MCF 10A (cell line): ENCODE measurements around the gene APOB. TPM values are rescaled to one million over a fixed set of nuclear protein-coding genes. Genes with fewer than 3 reads are reported as not detected.

Experiments
- BruUV-seq: library from RNA; stranded (reverse); fragments of 400-500 nt; replicated peaks from 2 replicates; lab custom pipeline; 2021; lab: Mats Ljungman, UMichigan
- CTCF ChIA-PET: fragments of 300-600 bp; sonication (Branson Sonifier 250); formaldehyde crosslinking; extraction: SDS; loops from one replicate; lab custom pipeline; 2021; ENCODE audit warnings: antibody characterized with exemption, inconsistent platforms; lab: Yijun Ruan, JAX
- POLR2A ChIA-PET: fragments of 300-600, 350-650 bp; sonication (Branson Sonifier 250); formaldehyde crosslinking; extraction: SDS; loops from one replicate; lab custom pipeline; 2020; ENCODE audit warnings: antibody characterized with exemption, inconsistent platforms; lab: Yijun Ruan, JAX
- DNase-seq: peaks from one replicate; pipeline ENCODE4 v3.0.0-alpha.2; 2018; ENCODE audit not compliant: unreplicated experiment
- H3K27ac Mint-ChIP-seq: one replicate; pipeline ENCODE4 v1.8.0; 2022; ENCODE audit warnings: mild to moderate bottlenecking, low read depth, mixed read lengths; ENCODE audit not compliant: unreplicated experiment
- H3K27me3 Mint-ChIP-seq: one replicate; pipeline ENCODE4 v1.8.0; 2022; ENCODE audit warnings: mixed read lengths; ENCODE audit not compliant: insufficient read depth, unreplicated experiment
- H3K36me3 Mint-ChIP-seq: one replicate; pipeline ENCODE4 v1.8.0; 2022; ENCODE audit warnings: mild to moderate bottlenecking, moderate library complexity, mixed read lengths; ENCODE audit not compliant: insufficient read depth, unreplicated experiment
- H3K4me1 Mint-ChIP-seq: one replicate; pipeline ENCODE4 v1.8.0; 2022; ENCODE audit warnings: mixed read lengths; ENCODE audit not compliant: insufficient read depth, unreplicated experiment
- H3K4me3 Mint-ChIP-seq: one replicate; pipeline ENCODE4 v1.8.0; 2022; ENCODE audit warnings: mild to moderate bottlenecking, moderate library complexity, mixed read lengths; ENCODE audit not compliant: unreplicated experiment
- H3K9me3 Mint-ChIP-seq: one replicate; pipeline ENCODE4 v1.8.0; 2022; ENCODE audit warnings: mixed read lengths; ENCODE audit not compliant: unreplicated experiment
- intact Hi-C: fragments of 100-400 bp; cut with micrococcal nuclease; formaldehyde crosslinking; loops from 2 replicates; pipeline ENCODE4 v1.14.1; 2022
- total RNA-seq: library from RNA; stranded (reverse); gene quantifications from 2 replicates; pipeline ENCODE4 v1.2.3, GENCODE V29; 2022
- TF ChIP-seq, protein P1 (sequence below): fragments of 200-600 bp; IDR thresholded peaks from one replicate; pipeline ENCODE4 v1.8.0; 2022; ENCODE audit warnings: antibody characterized with exemption, mild to moderate bottlenecking; ENCODE audit not compliant: unreplicated experiment

The APOB gene
- total RNA-seq, 1 experiment from 2014 or later, result not detected

DNA sequence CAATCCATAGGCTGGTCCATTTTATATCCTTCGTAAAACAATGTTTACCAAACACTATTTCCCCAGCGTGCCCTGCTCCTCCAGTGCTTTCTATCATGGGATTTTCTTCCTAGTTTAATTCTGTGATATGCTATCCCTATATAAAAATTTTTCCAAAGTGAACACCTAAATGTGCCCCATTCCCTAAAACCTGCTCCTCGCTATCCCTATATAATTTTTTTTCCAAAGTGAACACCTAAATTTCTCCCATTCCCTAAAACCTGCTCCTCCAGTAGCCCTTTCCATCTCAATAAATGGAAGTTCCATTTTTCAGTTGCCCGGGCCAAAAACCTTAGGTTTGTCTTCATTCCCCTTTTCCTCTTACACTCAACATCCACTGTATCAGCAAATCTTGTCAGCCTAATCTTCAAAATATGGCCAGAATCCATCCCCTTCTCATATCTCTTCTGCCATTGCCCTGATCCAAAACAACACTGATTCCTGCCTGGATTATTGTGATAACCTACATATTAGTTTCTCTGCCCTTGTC is 26.1 kb downstream of the APOB start:
- DNase-seq, result no peak
- H3K36me3 Mint-ChIP-seq, result no peaks in the 10 kb centered on the region
- H3K4me1 Mint-ChIP-seq, result no peaks in the 10 kb centered on the region
- H3K9me3 Mint-ChIP-seq, result no peaks in the 10 kb centered on the region
- H3K4me3 Mint-ChIP-seq, result no peak overlapping the region
- BruUV-seq, result no TSS peak
- peaks cover 32% of the 10 kb centered on the region for H3K27me3 Mint-ChIP-seq
- CTCF ChIA-PET, result no interaction called here
- intact Hi-C loops, result no loop called here
- no peak overlapping the region for H3K27ac Mint-ChIP-seq
- TF ChIP-seq, protein P1, sequence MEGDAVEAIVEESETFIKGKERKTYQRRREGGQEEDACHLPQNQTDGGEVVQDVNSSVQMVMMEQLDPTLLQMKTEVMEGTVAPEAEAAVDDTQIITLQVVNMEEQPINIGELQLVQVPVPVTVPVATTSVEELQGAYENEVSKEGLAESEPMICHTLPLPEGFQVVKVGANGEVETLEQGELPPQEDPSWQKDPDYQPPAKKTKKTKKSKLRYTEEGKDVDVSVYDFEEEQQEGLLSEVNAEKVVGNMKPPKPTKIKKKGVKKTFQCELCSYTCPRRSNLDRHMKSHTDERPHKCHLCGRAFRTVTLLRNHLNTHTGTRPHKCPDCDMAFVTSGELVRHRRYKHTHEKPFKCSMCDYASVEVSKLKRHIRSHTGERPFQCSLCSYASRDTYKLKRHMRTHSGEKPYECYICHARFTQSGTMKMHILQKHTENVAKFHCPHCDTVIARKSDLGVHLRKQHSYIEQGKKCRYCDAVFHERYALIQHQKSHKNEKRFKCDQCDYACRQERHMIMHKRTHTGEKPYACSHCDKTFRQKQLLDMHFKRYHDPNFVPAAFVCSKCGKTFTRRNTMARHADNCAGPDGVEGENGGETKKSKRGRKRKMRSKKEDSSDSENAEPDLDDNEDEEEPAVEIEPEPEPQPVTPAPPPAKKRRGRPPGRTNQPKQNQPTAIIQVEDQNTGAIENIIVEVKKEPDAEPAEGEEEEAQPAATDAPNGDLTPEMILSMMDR, result no peak
- POLR2A ChIA-PET, result no interaction called here

DNA sequence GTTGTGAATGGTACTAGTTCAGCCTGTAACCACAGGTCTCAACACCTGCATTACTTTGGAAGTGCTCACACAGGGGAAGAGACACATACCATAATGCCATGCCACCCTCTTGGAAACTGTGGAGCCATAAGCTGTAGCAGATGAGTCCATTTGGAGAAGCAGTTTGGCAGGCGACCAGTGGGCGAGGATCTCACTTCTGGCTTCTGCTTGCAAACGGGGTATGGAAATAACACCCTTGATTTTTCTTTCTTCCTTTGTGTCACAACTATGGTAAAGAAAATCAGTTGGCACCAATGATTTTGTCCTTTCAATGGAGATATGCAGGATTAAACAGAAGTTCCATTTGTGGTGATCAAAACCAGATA is 28.6 kb downstream of the APOB start:
- TF ChIP-seq, protein P1, result no peak
- no peaks in the 10 kb centered on the region for H3K36me3 Mint-ChIP-seq
- H3K27ac Mint-ChIP-seq, result no peak overlapping the region
- H3K4me3 Mint-ChIP-seq, result no peak overlapping the region
- intact Hi-C loops, result no loop called here
- H3K9me3 Mint-ChIP-seq, result no peaks in the 10 kb centered on the region
- H3K4me1 Mint-ChIP-seq, result no peaks in the 10 kb centered on the region
- BruUV-seq, result no TSS peak
- POLR2A ChIA-PET, result no interaction called here
- H3K27me3 Mint-ChIP-seq, result peaks cover 38% of the 10 kb centered on the region
- CTCF ChIA-PET, result interaction anchor here (0.8 kb wide), 1 partner anchor 10 kb away, joined by 5 read pairs; no protein-coding TSS in a partner anchor
- DNase-seq, result no peak

DNA sequence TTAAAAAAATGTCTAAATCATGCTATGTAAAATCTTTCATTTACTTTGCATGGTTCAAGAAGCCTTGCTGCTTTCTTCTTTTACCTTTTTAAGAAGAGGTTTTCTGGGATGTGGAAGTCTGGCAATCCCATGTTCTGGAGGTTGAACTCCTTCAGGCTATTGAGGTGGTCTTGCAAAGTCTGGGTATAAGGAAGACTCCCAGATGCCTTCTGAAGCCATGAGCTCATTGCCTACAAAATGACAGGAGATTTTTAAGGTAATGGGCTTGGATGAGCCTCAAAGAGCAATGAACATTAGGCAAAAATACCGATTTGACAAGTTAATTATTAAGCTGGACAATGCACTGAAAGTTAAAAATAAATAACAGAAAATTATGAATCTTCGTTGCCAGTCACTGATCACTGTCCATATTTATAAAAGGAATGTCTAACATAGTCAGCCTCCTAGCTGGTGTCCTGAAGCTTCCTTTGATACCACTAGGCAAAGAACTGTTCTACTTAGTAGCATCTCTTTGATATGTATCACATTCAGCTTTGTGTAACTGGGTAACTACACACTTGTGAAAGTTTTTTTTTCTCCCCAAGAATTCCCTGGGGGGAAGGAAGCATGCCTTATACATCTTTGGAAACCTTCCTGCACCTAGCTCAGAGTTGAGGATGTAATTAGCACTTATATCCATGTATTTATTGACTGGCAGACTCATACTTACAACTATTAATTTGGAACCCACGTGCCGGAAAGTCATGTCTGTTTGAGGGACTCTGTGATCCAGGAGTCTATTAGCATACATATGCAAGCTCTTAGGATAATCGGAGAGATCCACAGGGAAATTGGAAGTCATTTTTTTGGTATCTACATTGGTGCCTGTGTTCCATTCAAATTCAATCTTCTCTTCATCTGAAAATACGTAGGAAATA is 29.3 kb downstream of the APOB start:
- DNase-seq, result no peak
- H3K27me3 Mint-ChIP-seq, result peaks cover 45% of the 10 kb centered on the region
- H3K27ac Mint-ChIP-seq, result no peak overlapping the region
- BruUV-seq, result no TSS peak
- H3K4me3 Mint-ChIP-seq, result no peak overlapping the region
- no peaks in the 10 kb centered on the region for H3K4me1 Mint-ChIP-seq
- intact Hi-C loops, result no loop called here
- POLR2A ChIA-PET, result no interaction called here
- no peaks in the 10 kb centered on the region for H3K36me3 Mint-ChIP-seq
- CTCF ChIA-PET, result interaction anchor here (0.6 to 0.8 kb wide), 3 partner anchors 10 to 54 kb away, joined by 3 to 5 read pairs (median 4); no protein-coding TSS in a partner anchor
- H3K9me3 Mint-ChIP-seq, result no peaks in the 10 kb centered on the region
- TF ChIP-seq, protein P1, result no peak

DNA sequence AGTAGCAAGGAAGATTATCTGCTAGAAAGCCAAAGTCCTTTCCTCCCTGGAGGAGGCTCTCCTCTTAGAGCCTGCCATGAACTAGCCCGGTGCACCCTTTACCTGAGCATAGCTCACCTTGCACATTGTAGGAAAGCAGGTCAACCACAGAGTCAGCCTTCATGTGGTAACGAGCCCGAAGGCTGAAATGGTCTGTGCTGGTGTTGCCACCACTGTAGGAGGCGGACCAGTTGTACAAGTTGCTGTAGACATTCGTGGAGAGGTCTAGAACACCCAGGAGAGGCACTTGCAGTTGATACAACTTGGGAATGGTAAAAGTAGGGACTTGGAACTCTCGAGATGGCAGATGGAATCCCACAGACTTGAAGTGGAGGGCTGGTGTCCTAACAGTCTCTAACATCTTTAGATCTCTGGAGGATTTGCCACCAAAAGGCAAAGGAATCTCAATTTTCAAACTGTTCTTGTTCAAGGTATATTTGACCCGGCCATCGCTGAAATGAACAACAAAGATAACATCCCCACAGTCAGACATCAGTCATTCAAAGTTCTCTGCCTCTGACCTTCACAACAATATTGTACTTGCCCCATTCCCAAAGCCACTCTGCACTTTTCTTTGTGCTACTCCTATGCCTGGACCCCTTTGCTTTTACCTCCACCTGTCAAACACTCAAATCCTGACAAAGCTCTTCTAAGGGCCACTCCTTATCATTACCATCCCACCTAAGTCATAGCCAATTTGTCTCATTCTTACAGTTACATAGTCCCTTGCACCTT is 30.6 kb downstream of the APOB start:
- POLR2A ChIA-PET, result no interaction called here
- no peak overlapping the region for H3K27ac Mint-ChIP-seq
- H3K4me3 Mint-ChIP-seq, result no peak overlapping the region
- TF ChIP-seq, protein P1, result no peak
- intact Hi-C loops, result no loop called here
- no peaks in the 10 kb centered on the region for H3K4me1 Mint-ChIP-seq
- no peaks in the 10 kb centered on the region for H3K36me3 Mint-ChIP-seq
- H3K9me3 Mint-ChIP-seq, result no peaks in the 10 kb centered on the region
- no peak for DNase-seq
- peaks cover 49% of the 10 kb centered on the region for H3K27me3 Mint-ChIP-seq
- no TSS peak for BruUV-seq
- CTCF ChIA-PET, result interaction anchor here (2.7 kb wide), 1 partner anchor 352 kb away, joined by 7 read pairs; no protein-coding TSS in a partner anchor
